Activated T-cell treated with anti-CD3 and anti-CD28 coated beads, Interleukin-2, amount 50 U/mL, for 4 hours (primary cell): ENCODE measurements around the gene YIPF4. TPM values are rescaled to one million over a fixed set of nuclear protein-coding genes. Genes with fewer than 3 reads are reported as not detected.

Source experiments
- ATAC-seq, 2 donors: fragments of 200-7000 bp; cut with Tn5 transposase; one replicate each; pipeline ENCODE4 v1.10.0; 2021
- DNase-seq: peaks from one replicate; pipeline ENCODE4 v3.0.0-alpha.2; 2020
- H3K27me3 Mint-ChIP-seq: one replicate; pipeline ENCODE4 v1.8.0; 2021; ENCODE audit warnings: low read depth, mixed read lengths
- H3K36me3 Mint-ChIP-seq: one replicate; pipeline ENCODE4 v1.8.0; 2022; ENCODE audit warnings: mixed read lengths; ENCODE audit not compliant: insufficient read depth
- H3K4me1 Mint-ChIP-seq: one replicate; pipeline ENCODE4 v1.8.0; 2021; ENCODE audit warnings: low read depth, mixed read lengths
- H3K4me3 Mint-ChIP-seq: one replicate; pipeline ENCODE4 v1.8.0; 2021; ENCODE audit warnings: mild to moderate bottlenecking, moderate library complexity, mixed read lengths
- H3K9me3 Mint-ChIP-seq: one replicate; pipeline ENCODE4 v1.8.0; 2021; ENCODE audit warnings: mixed read lengths
- total RNA-seq, 3 donors: library from RNA; stranded (reverse); gene quantifications; one replicate each; pipeline ENCODE4 v1.2.1, GENCODE V29; 2021

YIPF4 gene
- 10 to 100 TPM; 36.2 to 37.0 (median 36.6) TPM for total RNA-seq

- Mint-ChIP-seq H3K4me3 (peak within 1 kb of the TSS; percentile 88), H3K36me3 (peaks cover 2% of the 10 kb centered on the region), H3K27me3 (peaks cover 3% of the 10 kb centered on the region), H3K9me3 (no peaks in the 10 kb centered on the region), H3K4me1 (peaks cover 23% of the 10 kb centered on the region)
- ATAC-seq, result peak; percentile 99
- peak; percentile 86 for DNase-seq
Observed at GRCh38 chr2:32277674-32278477, at the start of gene YIPF4. Gene YIPF4 (plus strand): TSS chr2:32277904. CDS start chr2:32278156, 252 bp downstream.

GRCh38 chr2:32228181-32228580 is 49.5 kb upstream of the YIPF4 start:
- DNase-seq (no peak), ATAC-seq (no peak)
- Mint-ChIP-seq H3K9me3 (no peaks in the 10 kb centered on the region), H3K27me3 (no peaks in the 10 kb centered on the region), H3K4me3 (no peak overlapping the region), H3K4me1 (no peaks in the 10 kb centered on the region), H3K36me3 (peaks cover 21% of the 10 kb centered on the region)

DNA sequence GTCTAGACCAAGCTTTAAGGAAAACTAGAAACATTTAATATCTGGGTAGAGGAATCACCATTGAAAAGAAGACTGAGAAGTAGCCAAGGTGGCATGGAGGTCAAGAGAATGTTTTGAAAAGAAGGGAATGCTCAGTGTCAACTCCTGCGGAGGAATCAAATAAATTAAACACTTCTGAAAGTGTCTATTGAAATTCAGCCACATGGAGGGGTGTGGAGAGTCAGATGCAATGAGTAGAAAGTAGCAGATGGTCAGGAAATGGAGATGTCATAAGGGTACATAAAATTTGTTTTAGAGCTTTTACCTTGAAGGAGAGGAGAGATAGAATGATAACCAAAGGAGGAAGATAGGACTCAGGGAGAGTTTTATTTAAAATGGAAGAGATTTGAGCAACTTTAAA is 48.1 kb upstream of the YIPF4 start:
- DNase-seq, result no peak
- Mint-ChIP-seq H3K27me3 (no peaks in the 10 kb centered on the region), H3K4me3 (no peak overlapping the region), H3K36me3 (peaks cover 13% of the 10 kb centered on the region), H3K9me3 (no peaks in the 10 kb centered on the region), H3K4me1 (no peaks in the 10 kb centered on the region)
- no peak for ATAC-seq

- H3K4me3 Mint-ChIP-seq, result no peak overlapping the region
- DNase-seq, result no peak
- no peaks in the 10 kb centered on the region for H3K4me1 Mint-ChIP-seq
- H3K27me3 Mint-ChIP-seq, result no peaks in the 10 kb centered on the region
- peaks cover 12% of the 10 kb centered on the region for H3K36me3 Mint-ChIP-seq
- no peaks in the 10 kb centered on the region for H3K9me3 Mint-ChIP-seq
- ATAC-seq, result no peak
Observed at GRCh38 chr2:32231959-32232358, 45.7 kb upstream of the YIPF4 start.

DNA sequence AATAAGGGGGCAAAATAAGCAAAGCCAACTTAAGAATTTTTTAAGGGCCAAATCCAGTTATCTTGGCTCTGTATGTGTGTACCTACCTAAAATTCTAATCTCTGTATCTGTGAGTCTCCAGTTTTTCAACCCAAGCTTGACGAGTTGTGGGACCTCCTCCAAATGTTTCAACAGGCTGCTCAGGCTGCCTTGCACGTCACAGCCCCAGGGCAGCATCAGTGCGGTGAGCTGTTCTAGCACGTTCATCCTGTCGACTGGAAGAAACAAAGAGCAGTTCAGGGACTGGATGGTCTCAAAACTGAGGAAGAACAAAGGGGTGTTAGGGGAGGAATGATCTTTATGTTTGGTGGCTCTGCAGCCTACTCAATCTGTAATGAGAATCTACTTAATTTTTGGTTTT is 42.4 kb upstream of the YIPF4 start:
- no peaks in the 10 kb centered on the region for H3K27me3 Mint-ChIP-seq
- DNase-seq (no peak), ATAC-seq (no peak)
- H3K4me3 Mint-ChIP-seq, result no peak overlapping the region
- no peaks in the 10 kb centered on the region for H3K4me1 Mint-ChIP-seq
- peaks cover 18% of the 10 kb centered on the region for H3K36me3 Mint-ChIP-seq
- no peaks in the 10 kb centered on the region for H3K9me3 Mint-ChIP-seq

DNA sequence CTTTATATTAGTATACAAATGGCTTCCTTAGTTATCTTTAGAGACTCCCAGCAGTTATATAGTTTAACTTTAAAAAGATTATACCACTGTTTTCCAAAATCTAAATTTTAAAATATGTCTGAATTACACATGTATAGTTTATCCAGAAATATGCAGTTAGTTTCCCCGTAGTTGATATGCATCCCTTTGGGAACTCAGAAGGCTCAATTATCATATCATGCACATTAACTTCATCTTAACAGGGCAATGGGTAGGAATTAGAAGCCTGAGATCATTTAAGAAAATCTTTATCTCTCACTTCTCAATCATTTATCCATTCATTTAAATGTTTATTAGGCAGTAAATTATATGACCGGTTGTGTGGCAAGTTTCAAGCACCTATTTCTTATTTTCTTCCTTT is 40.2 kb upstream of the YIPF4 start:
- Mint-ChIP-seq H3K27me3 (no peaks in the 10 kb centered on the region), H3K36me3 (peaks cover 13% of the 10 kb centered on the region), H3K4me3 (no peak overlapping the region), H3K4me1 (no peaks in the 10 kb centered on the region), H3K9me3 (no peaks in the 10 kb centered on the region)
- DNase-seq (no peak), ATAC-seq (no peak)

- no peak overlapping the region for H3K4me3 Mint-ChIP-seq
- no peak for ATAC-seq
- H3K36me3 Mint-ChIP-seq, result peaks cover 10% of the 10 kb centered on the region
Observed at GRCh38 chr2:32237996-32238395, 39.7 kb upstream of the YIPF4 start.

GRCh38 chr2:32242331-32242730 is 35.4 kb upstream of the YIPF4 start:
- Mint-ChIP-seq H3K4me1 (no peaks in the 10 kb centered on the region), H3K4me3 (no peak overlapping the region), H3K9me3 (no peaks in the 10 kb centered on the region), H3K27me3 (no peaks in the 10 kb centered on the region), H3K36me3 (peaks cover 5% of the 10 kb centered on the region)
- DNase-seq (no peak), ATAC-seq (no peak)

More at GRCh38 chr2:32237996-32238395, 39.7 kb upstream of the YIPF4 start:
- Mint-ChIP-seq H3K9me3 (no peaks in the 10 kb centered on the region), H3K27me3 (no peaks in the 10 kb centered on the region), H3K4me1 (no peaks in the 10 kb centered on the region)
- no peak for DNase-seq

DNA sequence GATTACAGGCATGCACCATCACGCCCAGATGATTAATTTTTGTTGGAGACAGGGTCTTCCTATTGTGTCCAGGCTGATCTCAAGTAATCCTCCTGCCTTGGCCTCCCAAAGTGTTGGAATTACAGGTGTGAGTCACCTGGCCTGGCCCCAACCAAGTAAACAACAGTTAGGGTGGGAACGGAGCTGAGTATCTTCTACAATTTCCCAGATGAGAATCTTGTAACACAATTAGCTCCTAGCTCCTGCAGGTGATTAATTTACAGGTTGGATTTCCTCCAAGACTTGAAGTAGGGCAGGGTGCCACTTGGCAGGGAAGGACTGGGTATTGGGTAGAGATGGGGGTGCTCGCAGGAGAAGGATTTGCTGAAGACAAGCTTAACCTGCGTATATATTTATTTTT is 30.8 kb upstream of the YIPF4 start:
- Mint-ChIP-seq H3K27me3 (no peaks in the 10 kb centered on the region), H3K4me3 (no peak overlapping the region), H3K36me3 (no peaks in the 10 kb centered on the region), H3K4me1 (no peaks in the 10 kb centered on the region), H3K9me3 (no peaks in the 10 kb centered on the region)
- ATAC-seq (no peak), DNase-seq (no peak)

- H3K36me3 Mint-ChIP-seq, result no peaks in the 10 kb centered on the region
- no peaks in the 10 kb centered on the region for H3K9me3 Mint-ChIP-seq
- H3K4me3 Mint-ChIP-seq, result no peak overlapping the region
- no peak for DNase-seq
- H3K27me3 Mint-ChIP-seq, result no peaks in the 10 kb centered on the region
- ATAC-seq, result no peak
- H3K4me1 Mint-ChIP-seq, result no peaks in the 10 kb centered on the region
Observed at GRCh38 chr2:32248299-32248698, 29.4 kb upstream of the YIPF4 start.

GRCh38 chr2:32249731-32250236 is 27.9 kb upstream of the YIPF4 start:
- Mint-ChIP-seq H3K4me3 (no peak overlapping the region), H3K9me3 (no peaks in the 10 kb centered on the region), H3K36me3 (no peaks in the 10 kb centered on the region), H3K27me3 (no peaks in the 10 kb centered on the region), H3K4me1 (no peaks in the 10 kb centered on the region)
- DNase-seq, result no peak
- no peak for ATAC-seq

GRCh38 chr2:32250290-32250689 is 27.4 kb upstream of the YIPF4 start:
- Mint-ChIP-seq H3K36me3 (no peaks in the 10 kb centered on the region), H3K27me3 (no peaks in the 10 kb centered on the region), H3K4me1 (no peaks in the 10 kb centered on the region), H3K9me3 (no peaks in the 10 kb centered on the region), H3K4me3 (no peak overlapping the region)
- ATAC-seq (no peak), DNase-seq (no peak)

- DNase-seq (no peak), ATAC-seq (no peak)
- no peaks in the 10 kb centered on the region for H3K36me3 Mint-ChIP-seq
- H3K4me1 Mint-ChIP-seq, result no peaks in the 10 kb centered on the region
- H3K9me3 Mint-ChIP-seq, result no peaks in the 10 kb centered on the region
- no peak overlapping the region for H3K4me3 Mint-ChIP-seq
- peaks cover 2% of the 10 kb centered on the region for H3K27me3 Mint-ChIP-seq
Observed at GRCh38 chr2:32258242-32258641, 19.5 kb upstream of the YIPF4 start.

DNA sequence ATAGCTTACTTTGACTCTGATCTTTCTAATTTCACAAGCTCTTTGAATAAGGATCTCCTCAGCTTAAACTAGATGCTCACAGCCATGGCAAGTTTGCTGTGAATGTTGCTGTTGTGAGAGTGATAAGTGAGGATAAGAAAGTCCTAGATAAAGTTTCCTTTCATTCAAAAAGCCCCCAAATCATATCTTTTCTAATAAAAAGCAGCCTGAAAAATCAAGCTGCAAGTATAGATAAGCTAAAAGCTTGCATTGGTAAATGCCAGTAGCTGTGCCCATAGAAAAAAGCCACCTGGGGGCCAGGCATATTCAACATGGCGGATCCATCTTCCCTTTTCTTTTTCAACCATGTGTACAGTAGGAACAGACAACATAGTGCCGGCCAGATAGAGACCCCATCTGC is 17.3 kb upstream of the YIPF4 start:
- peaks cover 2% of the 10 kb centered on the region for H3K27me3 Mint-ChIP-seq
- H3K4me1 Mint-ChIP-seq, result peaks cover 3% of the 10 kb centered on the region
- ATAC-seq (no peak), DNase-seq (no peak)
- no peaks in the 10 kb centered on the region for H3K36me3 Mint-ChIP-seq
- H3K4me3 Mint-ChIP-seq, result no peak overlapping the region
- no peaks in the 10 kb centered on the region for H3K9me3 Mint-ChIP-seq

DNA sequence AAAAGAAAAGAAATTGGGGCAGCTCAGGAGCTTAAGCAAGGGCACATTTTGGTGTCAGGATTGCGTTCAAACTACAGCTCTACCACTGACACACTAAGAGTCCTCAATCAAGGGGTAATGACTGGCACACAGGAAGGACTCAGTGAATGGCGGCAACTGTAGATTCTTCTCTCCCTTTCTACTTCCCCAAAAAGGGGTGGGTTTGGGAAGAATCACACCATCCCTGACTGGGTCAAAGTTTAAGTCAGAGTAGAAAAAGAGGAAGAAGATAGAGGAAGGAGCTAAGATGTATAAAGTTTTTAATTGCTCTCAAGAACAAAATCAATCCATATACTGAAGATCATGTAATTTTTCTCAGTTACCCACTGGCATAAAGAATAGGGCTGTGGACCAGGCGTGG is 15.6 kb upstream of the YIPF4 start:
- peaks cover 2% of the 10 kb centered on the region for H3K27me3 Mint-ChIP-seq
- DNase-seq (no peak), ATAC-seq (no peak)

More for the DNA sequence above, 15.6 kb upstream of the YIPF4 start:
- Mint-ChIP-seq H3K9me3 (no peaks in the 10 kb centered on the region), H3K4me3 (no peak overlapping the region), H3K4me1 (peaks cover 3% of the 10 kb centered on the region), H3K36me3 (no peaks in the 10 kb centered on the region)
